ENCODE measurements around the gene EIF3I. TPM values are rescaled to one million over a fixed set of nuclear protein-coding genes. Genes with fewer than 3 reads are reported as not detected.

Gene EIF3I
- total RNA-seq, 1 experiment from 2014 or later: 448 TPM

DNA sequence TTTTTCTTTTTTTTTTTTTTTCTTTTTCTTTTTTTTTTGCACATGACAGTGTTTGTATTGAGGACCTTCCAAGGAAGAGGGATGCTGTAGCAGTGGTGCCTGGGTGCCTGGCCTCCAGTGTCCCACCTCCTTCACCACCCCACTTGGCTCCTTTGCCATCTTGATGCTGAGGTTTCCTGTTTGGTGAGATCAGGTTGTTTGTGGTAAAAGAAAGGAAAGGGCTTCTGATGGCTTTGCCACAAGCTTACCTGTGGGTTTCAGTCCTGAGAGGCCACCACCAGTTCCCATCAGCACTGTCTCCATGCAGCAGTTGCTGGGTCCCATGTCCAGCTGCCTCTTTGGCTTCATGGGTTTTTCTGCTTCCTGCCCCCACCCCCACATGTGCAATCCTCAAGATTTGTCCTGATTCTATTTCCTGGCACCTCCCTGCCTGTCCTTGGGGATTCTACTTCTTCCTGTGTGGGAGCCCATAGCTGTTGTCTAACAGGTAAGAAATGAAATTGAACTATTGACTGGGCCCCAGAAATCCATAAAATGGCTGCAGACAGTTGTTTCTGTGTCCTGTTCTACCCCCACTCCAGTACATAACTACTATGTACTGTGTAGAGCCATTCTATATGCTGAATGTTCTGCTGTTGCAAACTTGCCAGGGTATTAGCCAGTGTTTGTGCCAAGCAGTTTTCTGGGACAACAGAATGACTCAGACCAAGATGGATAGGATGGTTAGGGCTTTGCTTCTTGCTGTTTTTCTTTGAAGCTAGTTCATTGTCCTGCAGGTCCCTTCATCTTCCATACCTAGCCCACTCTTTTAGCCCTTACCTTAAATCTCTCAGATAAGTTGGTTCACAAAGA is 26.0 kb upstream of the EIF3I start:
- in situ Hi-C loops (cut with HindIII; ENCODE audit: low pct_unique_long_range_greater_than_20kb, low sequenced_read_pairs): no loop called here
- DNase-seq (ENCODE audit: low read depth): no peak

DNA sequence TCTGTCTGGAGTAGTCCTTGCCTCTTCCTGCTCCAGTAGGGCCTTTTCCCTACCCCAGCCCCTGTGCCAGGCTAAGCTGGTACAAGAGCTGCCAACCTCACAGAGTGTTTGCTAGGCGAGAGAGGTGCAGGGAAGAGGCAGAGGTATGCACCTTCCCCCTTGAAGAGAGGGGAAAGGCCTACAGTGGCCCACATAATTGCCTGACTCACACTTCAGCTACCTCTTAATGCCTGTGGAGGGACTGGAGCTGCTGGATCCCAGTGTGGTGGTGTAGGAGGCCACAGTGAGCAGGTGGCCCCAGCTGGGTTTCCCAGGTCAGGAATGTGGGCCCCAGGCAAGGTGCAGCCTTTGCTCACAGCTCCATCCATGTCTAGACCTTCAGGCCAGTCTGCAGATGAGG is 25.1 kb upstream of the EIF3I start:
- in situ Hi-C loops (cut with HindIII; ENCODE audit: low pct_unique_long_range_greater_than_20kb, low sequenced_read_pairs): no loop called here
- no peak for DNase-seq (ENCODE audit: low read depth)

- in situ Hi-C loops (cut with HindIII; ENCODE audit: low pct_unique_long_range_greater_than_20kb, low sequenced_read_pairs): no loop called here
- no peak for DNase-seq (ENCODE audit: low read depth)
These were observed 24.4 kb upstream of the EIF3I start for GRCh38 chr1:32197837-32198236.

DNA sequence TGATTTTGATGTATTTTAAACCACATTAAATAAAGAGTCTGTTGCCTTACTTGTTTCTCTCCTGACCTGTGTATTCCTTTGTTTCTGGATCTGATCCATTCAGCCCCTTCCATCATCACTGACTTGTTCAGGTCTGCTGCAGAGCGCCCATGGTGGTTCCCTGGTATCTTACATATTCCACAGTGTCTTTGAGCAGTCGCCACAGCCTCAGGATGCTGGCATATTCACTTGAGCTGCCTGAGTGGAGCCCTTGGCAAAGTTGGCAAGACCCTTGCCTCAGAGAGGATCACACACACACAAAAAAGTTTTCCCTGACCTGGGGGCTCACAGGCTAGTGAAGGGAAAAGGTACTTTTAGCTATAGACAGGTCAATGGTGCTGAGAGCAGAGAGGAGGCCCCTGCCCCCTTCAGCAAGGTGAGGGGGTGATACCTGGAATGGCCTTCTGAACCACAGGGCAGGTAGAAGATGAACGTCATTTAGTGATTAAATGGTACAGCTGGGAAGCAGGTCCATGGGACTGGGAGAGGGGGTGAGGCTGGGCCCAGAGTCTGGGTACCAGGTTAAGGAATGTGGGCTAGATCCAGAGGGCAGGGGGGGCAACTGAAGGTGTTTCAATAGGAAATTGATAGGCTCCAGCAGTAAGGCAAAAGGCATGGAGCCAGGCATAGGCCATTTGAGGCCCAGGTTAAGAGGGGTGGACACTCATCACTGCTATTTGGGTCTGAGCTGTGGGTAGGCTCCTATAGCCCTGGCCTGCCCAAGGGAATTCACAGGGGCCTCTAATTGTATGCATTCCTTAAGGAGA is 23.8 kb upstream of the EIF3I start:
- in situ Hi-C loops (cut with HindIII; ENCODE audit: low pct_unique_long_range_greater_than_20kb, low sequenced_read_pairs): no loop called here
- no peak for DNase-seq (ENCODE audit: low read depth)

DNA sequence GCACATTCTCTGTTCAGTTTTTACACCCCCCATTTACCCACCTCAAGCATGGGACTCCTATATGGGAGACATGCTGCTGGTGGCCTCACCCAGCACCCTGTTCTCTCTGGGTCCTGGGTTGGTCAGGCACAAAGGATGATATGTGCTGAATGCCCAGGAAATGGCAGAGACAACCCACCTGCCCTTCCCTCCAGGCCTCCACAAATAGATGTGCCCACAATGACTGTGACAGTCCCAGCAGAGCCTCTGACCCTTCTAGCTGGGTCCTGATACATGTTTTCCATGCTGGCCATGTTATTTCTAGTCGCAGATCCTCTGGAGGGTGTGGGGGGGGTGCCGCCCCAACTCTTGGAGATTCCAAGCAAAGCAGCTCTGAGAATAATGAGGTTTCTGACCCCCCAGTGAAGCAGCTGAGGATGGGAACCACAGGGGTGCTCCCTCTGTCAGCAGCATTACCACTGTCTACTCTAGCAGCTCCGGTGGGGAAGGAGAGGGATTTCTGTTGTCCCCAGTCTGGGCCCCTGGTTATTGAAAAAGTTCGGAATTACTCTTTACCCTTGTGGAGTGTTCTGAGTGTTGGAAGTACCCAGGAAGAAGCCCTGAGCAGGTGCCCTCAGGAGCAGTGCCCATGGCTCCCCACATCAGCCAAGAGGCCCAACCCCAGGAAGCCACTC is 23.0 kb upstream of the EIF3I start:
- in situ Hi-C loops (cut with HindIII; ENCODE audit: low pct_unique_long_range_greater_than_20kb, low sequenced_read_pairs): no loop called here
- DNase-seq (ENCODE audit: low read depth): no peak

DNA sequence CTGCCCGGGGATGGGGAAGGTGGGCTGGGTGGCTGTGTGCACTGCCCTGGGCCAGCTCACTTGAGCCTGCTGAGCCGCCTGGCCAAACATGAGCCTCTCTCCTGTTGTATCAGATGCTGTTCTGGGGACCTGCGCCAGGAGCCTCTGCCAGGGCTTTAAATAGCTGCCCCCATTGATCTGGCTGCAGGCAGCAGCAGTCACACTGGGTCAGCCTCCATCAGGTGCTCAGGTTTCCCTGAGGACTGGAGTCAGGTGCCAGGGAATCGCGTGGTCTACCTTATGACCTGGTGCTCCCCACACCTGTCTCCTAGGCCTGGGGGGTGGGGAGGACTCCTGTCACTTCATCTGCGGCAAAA is 22.5 kb upstream of the EIF3I start:
- in situ Hi-C loops (cut with HindIII; ENCODE audit: low pct_unique_long_range_greater_than_20kb, low sequenced_read_pairs): no loop called here
- DNase-seq (ENCODE audit: low read depth): no peak

DNA sequence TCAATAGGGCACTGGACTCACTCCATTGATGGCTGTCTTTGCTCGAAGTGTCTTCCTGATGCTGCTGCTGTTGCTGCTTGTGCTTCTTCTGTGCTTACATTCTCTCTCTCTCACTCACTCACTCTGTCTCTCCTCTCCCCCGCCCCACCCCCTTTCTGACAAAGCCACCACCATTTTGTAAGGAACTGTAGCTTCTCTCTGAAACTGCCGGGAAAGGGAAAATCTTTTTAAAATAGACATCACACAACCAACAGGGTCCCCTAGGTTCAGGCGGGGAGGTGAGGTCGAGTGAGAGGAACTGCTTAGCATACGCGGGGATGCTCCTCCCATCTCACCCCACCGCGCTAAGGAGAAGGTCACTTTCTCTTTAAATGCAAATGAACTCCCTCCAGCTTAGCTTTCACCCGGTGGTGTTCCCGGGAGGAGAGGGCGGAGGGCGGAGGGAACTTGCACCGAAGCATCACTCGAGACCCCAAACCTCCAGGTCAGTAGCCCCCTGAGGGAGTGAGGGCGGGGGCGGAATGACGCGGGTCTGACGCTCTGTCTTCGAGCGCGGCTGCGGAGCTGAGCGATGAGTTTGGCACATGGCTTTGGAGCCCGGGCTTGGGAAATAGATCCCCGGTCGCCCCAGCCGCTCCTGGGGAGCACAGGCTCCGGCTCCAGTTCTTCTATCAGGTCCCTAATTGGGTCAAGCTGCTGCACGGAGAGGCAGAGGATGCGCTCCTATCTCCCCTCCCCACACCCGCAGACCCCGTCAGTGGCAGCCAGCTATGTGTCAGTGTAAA is 21.8 kb upstream of the EIF3I start, which contains the start of gene CCDC28B:
TSS of gene CCDC28B (plus strand) at position 370 of the 785 bp plus-strand sequence. CDS start 1,341 bp downstream, outside the sequence.
- DNase-seq (ENCODE audit: low read depth): peak; percentile 61
- in situ Hi-C loops (cut with HindIII; ENCODE audit: low pct_unique_long_range_greater_than_20kb, low sequenced_read_pairs): no loop called here

- in situ Hi-C loops (cut with HindIII; ENCODE audit: low pct_unique_long_range_greater_than_20kb, low sequenced_read_pairs): no loop called here
- DNase-seq (ENCODE audit: low read depth): no peak
These were observed 21.0 kb upstream of the EIF3I start for GRCh38 chr1:32201011-32201855.

DNA sequence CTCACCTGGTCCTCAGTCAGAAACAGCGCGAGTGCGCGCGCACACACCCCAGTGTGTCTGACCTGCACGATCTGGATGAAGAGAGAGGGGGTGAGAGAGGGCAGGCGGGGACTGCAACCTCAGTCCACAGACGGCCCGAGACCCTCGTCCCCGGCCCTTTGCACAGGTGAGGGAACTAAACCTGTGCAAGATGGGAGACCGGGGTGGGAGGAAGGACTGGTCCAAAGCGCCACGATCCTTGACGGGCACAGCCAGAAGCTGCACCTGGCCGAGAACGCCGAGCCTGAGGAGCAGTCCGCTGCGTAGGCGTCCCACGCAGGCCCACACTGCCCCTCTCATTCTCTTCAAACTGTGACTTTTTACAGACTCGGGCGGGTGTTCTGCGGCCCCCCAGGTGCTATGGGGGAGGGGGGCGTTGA is 17.3 kb upstream of the EIF3I start:
- in situ Hi-C loops (cut with HindIII; ENCODE audit: low pct_unique_long_range_greater_than_20kb, low sequenced_read_pairs): no loop called here
- no peak for DNase-seq (ENCODE audit: low read depth)

- DNase-seq (ENCODE audit: low read depth): peak; percentile 76
- in situ Hi-C loops (cut with HindIII; ENCODE audit: low pct_unique_long_range_greater_than_20kb, low sequenced_read_pairs): no loop called here
These were observed 16.5 kb upstream of the EIF3I start, which contains the start of gene IQCC for GRCh38 chr1:32205401-32206370. Gene IQCC, plus strand, starts transcription at chr1:32205671. Its CDS starts 11 bp downstream, at chr1:32205682.

- DNase-seq (ENCODE audit: low read depth): no peak
- in situ Hi-C loops (cut with HindIII; ENCODE audit: low pct_unique_long_range_greater_than_20kb, low sequenced_read_pairs): no loop called here
These were observed 13.7 kb upstream of the EIF3I start for GRCh38 chr1:32208469-32208868.

GRCh38 chr1:32208891-32209328 is 13.3 kb upstream of the EIF3I start, which contains the start of gene DCDC2B:
Gene DCDC2B, plus strand, starts transcription at chr1:32209089. Its CDS starts 5 bp downstream, at chr1:32209094.
- in situ Hi-C loops (cut with HindIII; ENCODE audit: low pct_unique_long_range_greater_than_20kb, low sequenced_read_pairs): no loop called here

GRCh38 chr1:32215629-32216480 is 6.4 kb upstream of the EIF3I start:
- in situ Hi-C loops (cut with HindIII; ENCODE audit: low pct_unique_long_range_greater_than_20kb, low sequenced_read_pairs): no loop called here
- DNase-seq (ENCODE audit: low read depth): peak; percentile 47

More at GRCh38 chr1:32208891-32209328, 13.3 kb upstream of the EIF3I start, which contains the start of gene DCDC2B:
- DNase-seq (ENCODE audit: low read depth): peak; percentile 93

DNA sequence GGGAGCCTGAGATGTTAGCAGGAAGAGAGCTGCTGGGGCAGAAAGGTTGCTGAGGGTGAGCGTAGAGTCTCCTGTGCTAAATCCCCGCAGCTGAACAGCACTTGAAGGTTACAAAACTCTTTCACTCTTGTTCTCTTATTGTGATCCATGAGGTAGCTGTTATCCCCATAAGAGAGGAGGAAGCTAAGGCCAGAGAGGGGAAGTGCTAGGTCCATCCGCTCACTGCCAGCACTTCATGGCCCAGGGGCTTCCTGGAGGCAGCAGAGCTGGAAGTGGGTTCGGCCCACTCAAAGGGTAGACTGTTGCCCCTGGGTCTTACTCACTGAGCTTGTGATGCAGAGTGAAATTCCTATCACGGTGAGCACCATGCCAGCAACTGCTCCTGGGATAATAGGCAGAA is 5.6 kb upstream of the EIF3I start:
- in situ Hi-C loops (cut with HindIII; ENCODE audit: low pct_unique_long_range_greater_than_20kb, low sequenced_read_pairs): no loop called here

DNA sequence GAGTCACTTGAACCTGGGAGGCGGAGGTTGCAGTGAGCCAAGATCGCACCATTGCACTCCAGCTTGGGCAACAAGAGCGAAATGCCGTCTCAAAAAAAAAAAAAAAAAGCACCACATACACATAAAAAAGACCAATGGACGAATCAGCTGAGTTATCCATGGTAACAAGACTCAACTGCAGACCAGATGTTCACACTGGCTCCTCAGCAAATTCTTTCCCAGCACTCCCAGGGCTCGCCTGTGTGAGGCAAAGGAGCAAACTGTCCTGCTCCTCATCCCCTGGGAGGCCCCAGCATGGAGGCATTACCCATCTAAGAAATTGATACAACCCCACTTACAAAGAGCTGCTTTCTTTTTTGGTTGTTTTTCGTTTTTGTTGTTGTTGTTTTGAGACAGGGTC is 3.2 kb upstream of the EIF3I start:
- in situ Hi-C loops (cut with HindIII; ENCODE audit: low pct_unique_long_range_greater_than_20kb, low sequenced_read_pairs): no loop called here

More for the DNA sequence above, 5.6 kb upstream of the EIF3I start:
- no peak for DNase-seq (ENCODE audit: low read depth)

More for the DNA sequence above, 3.2 kb upstream of the EIF3I start:
- no peak for DNase-seq (ENCODE audit: low read depth)
